GM12878 (cell line): ENCODE results near the gene ST6GALNAC3. TPM values are rescaled to one million over a fixed set of nuclear protein-coding genes. Genes with fewer than 3 reads are reported as not detected.

Experiments used
- ATAC-seq: fragments of 200-7000 bp; cut with Tn5 transposase; 3 replicates; pipeline ENCODE4 v1.9.1; 2020; ENCODE audit warnings: mild to moderate bottlenecking, moderate library complexity
- BruUV-seq: library from RNA; stranded (reverse); fragments of 400-500 nt; replicated peaks from 2 replicates; lab custom pipeline; 2021; lab: Mats Ljungman, UMichigan
- CTCF ChIA-PET: fragments of 300-600 bp; sonication (Branson Sonifier 250); formaldehyde crosslinking; extraction: SDS; loops from one replicate; lab custom pipeline; 2021; ENCODE audit warnings: inconsistent platforms; lab: Yijun Ruan, JAX
- POLR2A ChIA-PET: fragments of 350-600 bp; formaldehyde crosslinking; extraction: SDS; loops from one replicate; lab custom pipeline; 2021; ENCODE audit warnings: inconsistent platforms; lab: Charles Lee
- RAD21 ChIA-PET: fragments of 300-600 bp; sonication (Branson Sonifier 250); formaldehyde crosslinking; loops from one replicate; lab custom pipeline; 2023; ENCODE audit warnings: antibody characterized with exemption; ENCODE audit not compliant: unreplicated experiment; lab: Charles Lee
- SMC1A ChIA-PET: fragments of 300-600 bp; sonication (Branson Sonifier 250); formaldehyde crosslinking; loops from one replicate; lab custom pipeline; 2023; ENCODE audit not compliant: unreplicated experiment, uncharacterized antibody; lab: Charles Lee
- DNase-seq: peaks from one replicate; pipeline ENCODE4 v3.0.0-alpha.2; 2011; ENCODE audit warnings: low read depth, low spot score
- FAIRE-seq: peaks from 3 replicates; lab custom pipeline; 2011; peaks lifted over from hg19 to GRCh38; lab: Jason Lieb, UNC
- H2AFZ ChIP-seq: 2 replicates; pipeline ENCODE4 v1.6.0; 2011; ENCODE audit warnings: low read depth, low read length, control low read depth; ENCODE audit not compliant: control insufficient read depth
- H3K27ac ChIP-seq: 2 replicates; pipeline ENCODE4 v1.5.1; 2011; ENCODE audit warnings: control low read depth; ENCODE audit not compliant: control insufficient read depth, insufficient read depth
- H3K27me3 ChIP-seq, 2 experiments: replicated peaks in 1 of 2; 2 replicates each; pipeline versions ENCODE4 v1.6.0 to v1.6.1; 2011; ENCODE audit warnings: low read length in 1 of 2; ENCODE audit not compliant: control insufficient read depth in 2 of 2, insufficient read depth in 2 of 2
- H3K36me3 ChIP-seq, 2 experiments: 2 replicates each; pipeline ENCODE4 v1.5.1; 2011; ENCODE audit warnings: low read length in 1 of 2; ENCODE audit not compliant: control insufficient read depth in 2 of 2, insufficient read depth in 2 of 2
- H3K4me1 ChIP-seq: 2 replicates; pipeline ENCODE4 v1.6.1; 2011; ENCODE audit warnings: mild to moderate bottlenecking, low read length, moderate library complexity, mixed read lengths; ENCODE audit not compliant: control insufficient read depth, insufficient read depth
- H3K4me2 ChIP-seq: 2 replicates; pipeline ENCODE4 v1.6.0; 2011; ENCODE audit warnings: control low read depth; ENCODE audit not compliant: control insufficient read depth, insufficient read depth
- H3K4me3 ChIP-seq: fragments of 200-600 bp; sonication (generic); 2 replicates; pipeline ENCODE4 v1.5.1; 2016
- H3K79me2 ChIP-seq: 2 replicates; pipeline ENCODE4 v1.6.0; 2011; ENCODE audit warnings: low read length; ENCODE audit not compliant: control insufficient read depth, insufficient read depth
- H3K9ac ChIP-seq: 2 replicates; pipeline ENCODE4 v1.8.0; 2011; ENCODE audit warnings: low read length, control low read depth, mixed read lengths; ENCODE audit not compliant: control insufficient read depth, insufficient read depth
- H3K9me3 ChIP-seq: replicated peaks from 3 replicates; pipeline ENCODE4 v1.5.1; 2011; ENCODE audit warnings: mild to moderate bottlenecking, low read length; ENCODE audit not compliant: control insufficient read depth, insufficient read depth
- H4K20me1 ChIP-seq: 2 replicates; pipeline ENCODE4 v1.6.0; 2011; ENCODE audit not compliant: control insufficient read depth, insufficient read depth
- BACH1 ChIP-seq: fragments of 450-650 bp; IDR thresholded peaks from 2 replicates; pipeline ENCODE4 v1.6.1; 2017; ENCODE audit warnings: mild to moderate bottlenecking, borderline replicate concordance
- CREM ChIP-seq: IDR thresholded peaks from 2 replicates; pipeline ENCODE4 v1.6.1; 2014; ENCODE audit warnings: antibody characterized with exemption, low read depth
- ETV6 ChIP-seq, 2 experiments: fragments of 450-650 bp in 1 of 2; IDR thresholded peaks in 1 of 2; conservative IDR thresholded peaks in 1 of 2; 2 replicates each; pipeline ENCODE4 v1.6.1; 2014; ENCODE audit warnings: antibody characterized with exemption in 1 of 2, borderline replicate concordance in 1 of 2, low read depth in 1 of 2, mild to moderate bottlenecking in 1 of 2, moderate library complexity in 1 of 2
- NKRF ChIP-seq: fragments of 450-650 bp; conservative IDR thresholded peaks from 2 replicates; pipeline ENCODE4 v1.6.1; 2017; ENCODE audit warnings: mild to moderate bottlenecking, moderate library complexity
- WRNIP1 ChIP-seq: IDR thresholded peaks from 2 replicates; pipeline ENCODE4 v1.6.1; 2011; ENCODE audit warnings: low read depth, low read length, improper control_type of control experiment, borderline replicate concordance
- WGBS: methylation state at CpG from one replicate; pipeline ENCODE4 v1.1.6; 2016; ENCODE audit warnings: low lambda C conversion rate; ENCODE audit not compliant: insufficient replicate concordance, insufficient coverage; ENCODE audit errors: missing lambda C conversion rate; 5-methylcytosine and 5-hydroxymethylcytosine counted together
- in situ Hi-C: fragments of 300-500 bp; cut with MboI; formaldehyde crosslinking; loops from 9 replicates; pipeline ENCODE4 v1.14.3; 2018; ENCODE audit warnings: mixed read lengths
- intact Hi-C: fragments of 100-400 bp; cut with micrococcal nuclease; formaldehyde crosslinking; loops from one replicate; pipeline ENCODE4 v1.14.2; 2022; ENCODE audit not compliant: unreplicated experiment
- polyA plus RNA-seq, 11 experiments: library from polyadenylated mRNA; depleted of rRNA in 4 of 11; unstranded in 6 of 11; stranded (reverse) in 5 of 11; fragments of >200 nt; fragmentation: Nextera tagmentation in 4 of 11; fragmentation: Illumina TruSeq in 1 of 11; extraction: Ambion mirVana in 4 of 11; extraction: Trizol in 1 of 11; gene quantifications; 1 replicate in 1 of 11; 2 replicates in 10 of 11; pipeline versions ENCODE4 v1.2.1 to v1.2.3, GENCODE V29; 2011 to 2016; ENCODE audit warnings: inconsistent platforms in 2 of 11, missing spikeins in 2 of 11, low read depth in 1 of 11
- total RNA-seq, 4 experiments: library from RNA; depleted of rRNA in 3 of 4; stranded (reverse); fragments of >200 nt in 3 of 4; fragmentation: Illumina TruSeq in 1 of 4; extraction: Trizol in 1 of 4; gene quantifications; 2 replicates each; pipeline versions ENCODE4 v1.2.1 to v1.2.3, GENCODE V29; 2013 to 2021

ST6GALNAC3 gene
- total and polyA plus RNA-seq, 10 of the 15 experiments (the other 5 are each of a cell fraction or from before 2014, with no cell fraction given): 0.04 to 0.68 (median 0.18) TPM; not detected in 3

GRCh38 chr1:76029331-76029730 is 45.2 kb upstream of the ST6GALNAC3 start:
- DNase-seq: no peak
- in situ Hi-C loops (no loop called here), intact Hi-C loops (no loop called here)
- no peak overlapping the region for H2AFZ ChIP-seq
- no peaks in the 10 kb centered on the region for H4K20me1 ChIP-seq
- no peaks in the 10 kb centered on the region for H3K4me1 ChIP-seq
- POLR2A ChIA-PET: no interaction called here
- no peaks in the 10 kb centered on the region for H3K36me3 ChIP-seq
- H3K79me2 ChIP-seq: no peaks in the 10 kb centered on the region
- no peaks in the 10 kb centered on the region for H3K9me3 ChIP-seq
- H3K9ac ChIP-seq: no peak overlapping the region
- no TSS peak for BruUV-seq
- H3K27ac ChIP-seq: no peak overlapping the region
- no peak for TF ChIP-seq CREM
- no peak for TF ChIP-seq BACH1
- no peak for TF ChIP-seq ETV6 (conservative IDR thresholded peaks at IDR 0.05 in 1 of 2, IDR thresholded peaks at IDR 0.05 in 1 of 2; ENCODE audit: borderline replicate concordance in 1 of 2, low read depth in 1 of 2)
- no peak for TF ChIP-seq WRNIP1
- TF ChIP-seq NKRF: no peak
- no peak for FAIRE-seq
- RAD21 ChIA-PET: no interaction called here
- SMC1A ChIA-PET: no interaction called here
- no peaks in the 10 kb centered on the region; a peak in 1 of 4 replicates for H3K27me3 ChIP-seq
- H3K4me2 ChIP-seq: no peak overlapping the region
- ATAC-seq: no peak
- CTCF ChIA-PET: no interaction called here
- H3K4me3 ChIP-seq: no peak overlapping the region
- WGBS: 0% methylated on average over 1 of the region's 1 CpG
